Activated T-helper 2 cell treated with anti-CD3 and anti-CD28 coated beads, Interferon-gamma antibody, Interleukin-2, Interleukin-4, amounts not matched to agents 10 μg/mL and 5 μg/mL and 100 μg/mL, durations not matched to agents 14 hours and 24 hours and 36 hours (primary cell): ENCODE data around the gene RBMS3. TPM values are rescaled to one million over a fixed set of nuclear protein-coding genes. Genes with fewer than 3 reads are reported as not detected.

Source experiments
- DNase-seq: peaks from one replicate; pipeline ENCODE4 v3.0.0; 2021; ENCODE audit warnings: low spot score
- H3K27ac Mint-ChIP-seq: one replicate; pipeline ENCODE4 v1.8.0; 2021; ENCODE audit warnings: mixed read lengths
- H3K27me3 Mint-ChIP-seq: one replicate; pipeline ENCODE4 v1.8.0; 2021; ENCODE audit warnings: low read depth, mixed read lengths
- H3K36me3 Mint-ChIP-seq: one replicate; pipeline ENCODE4 v1.8.0; 2021; ENCODE audit warnings: low read depth, mixed read lengths
- H3K4me1 Mint-ChIP-seq: one replicate; pipeline ENCODE4 v1.8.0; 2021; ENCODE audit warnings: low read depth, mixed read lengths
- H3K4me3 Mint-ChIP-seq: one replicate; pipeline ENCODE4 v1.8.0; 2021; ENCODE audit warnings: low read depth, mild to moderate bottlenecking, moderate library complexity, mixed read lengths
- H3K9me3 Mint-ChIP-seq: one replicate; pipeline ENCODE4 v1.8.0; 2021; ENCODE audit warnings: mixed read lengths
- intact Hi-C: fragments of 100-400 bp; cut with micrococcal nuclease; formaldehyde crosslinking; loops from one replicate; pipeline ENCODE4 v1.15.1; 2023
- total RNA-seq: library from RNA; stranded (reverse); gene quantifications from 2 replicates; pipeline ENCODE4 v1.2.3, GENCODE V29; 2022

Gene RBMS3
- total RNA-seq, 1 donor from 2014 or later: 5.3 TPM

DNA sequence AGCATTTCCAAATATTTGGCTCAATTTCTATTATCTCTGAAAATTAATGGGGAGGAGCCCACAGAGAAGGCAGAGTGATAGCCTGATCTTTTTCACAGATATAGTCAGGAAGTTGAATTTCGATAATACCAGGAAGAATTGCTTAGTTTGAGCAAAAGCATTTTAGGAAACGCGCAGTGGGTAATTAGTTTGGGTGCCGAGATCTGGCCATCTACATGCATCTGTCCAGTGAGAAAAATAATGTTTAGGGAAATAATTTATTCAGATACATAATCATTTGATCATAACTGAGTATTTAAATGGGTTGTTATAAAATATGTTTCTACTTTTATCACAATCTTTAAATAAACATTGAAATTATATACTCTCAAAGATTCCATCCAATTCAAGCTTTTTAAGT, 653.9 kb downstream of the RBMS3 start:
- Mint-ChIP-seq H3K27me3 (peaks cover 14% of the 10 kb centered on the region), H3K9me3 (peaks cover 1% of the 10 kb centered on the region), H3K27ac (no peak overlapping the region), H3K4me1 (peaks cover 16% of the 10 kb centered on the region), H3K4me3 (no peak overlapping the region), H3K36me3 (peaks cover under 1% of the 10 kb centered on the region)
- intact Hi-C loops: loop anchor here (5.0 to 10.0 kb wide), 4 partner anchors 78 to 1092 kb away; no protein-coding TSS in a partner anchor
- DNase-seq: no peak

DNA sequence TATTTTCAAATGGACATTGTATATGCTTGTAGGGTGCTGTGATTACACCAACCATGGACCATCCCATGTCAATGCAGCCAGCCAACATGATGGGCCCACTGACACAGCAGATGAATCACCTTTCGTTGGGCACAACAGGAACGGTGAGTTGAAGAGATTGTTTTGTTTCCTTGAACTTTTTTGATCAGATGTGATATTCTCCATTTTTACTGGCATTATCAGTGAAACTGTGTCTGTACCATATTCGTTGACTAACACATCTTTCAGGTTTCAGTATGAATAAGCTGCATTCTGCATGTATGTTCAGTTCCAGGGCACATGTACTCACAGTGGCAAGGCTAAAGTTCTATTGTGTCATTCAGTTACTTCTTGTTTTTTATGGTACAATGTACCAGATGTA, 655.2 kb downstream of the RBMS3 start:
- Mint-ChIP-seq H3K36me3 (peaks cover 3% of the 10 kb centered on the region), H3K4me3 (no peak overlapping the region), H3K27ac (peak overlapping the region; percentile 65), H3K4me1 (peaks cover 27% of the 10 kb centered on the region), H3K27me3 (peaks cover 15% of the 10 kb centered on the region), H3K9me3 (peaks cover 5% of the 10 kb centered on the region)
- intact Hi-C loops: loop anchor here (5.0 to 10.0 kb wide), 3 partner anchors 76 to 409 kb away; no protein-coding TSS in a partner anchor
- DNase-seq: no peak

DNA sequence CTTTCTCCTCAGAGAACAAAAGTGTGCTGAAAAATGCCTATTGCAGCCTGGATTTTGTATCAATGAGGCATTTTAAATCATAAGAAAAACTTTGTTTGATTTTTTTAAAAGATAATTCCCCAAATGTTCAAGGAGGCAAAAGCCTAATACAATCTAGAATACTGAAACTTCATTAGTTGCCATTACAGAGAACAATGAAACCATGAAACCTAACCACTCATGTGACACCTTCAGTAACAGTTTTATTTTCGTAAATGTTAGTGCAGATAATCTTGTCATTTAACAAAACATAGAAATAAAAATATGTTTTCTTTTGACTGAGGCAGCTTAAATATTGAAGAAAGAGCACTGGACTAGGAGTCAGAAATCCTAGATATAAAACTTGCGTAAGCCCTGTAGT, 655.9 kb downstream of the RBMS3 start:
- H3K36me3 Mint-ChIP-seq: peaks cover 3% of the 10 kb centered on the region
- H3K4me1 Mint-ChIP-seq: peaks cover 29% of the 10 kb centered on the region
- intact Hi-C loops: loop anchor here (5.0 to 10.0 kb wide), 3 partner anchors 76 to 408 kb away; no protein-coding TSS in a partner anchor
- H3K27me3 Mint-ChIP-seq: peaks cover 14% of the 10 kb centered on the region
- DNase-seq: no peak
- no peak overlapping the region for H3K4me3 Mint-ChIP-seq
- H3K9me3 Mint-ChIP-seq: peaks cover 5% of the 10 kb centered on the region
- no peak overlapping the region for H3K27ac Mint-ChIP-seq

DNA sequence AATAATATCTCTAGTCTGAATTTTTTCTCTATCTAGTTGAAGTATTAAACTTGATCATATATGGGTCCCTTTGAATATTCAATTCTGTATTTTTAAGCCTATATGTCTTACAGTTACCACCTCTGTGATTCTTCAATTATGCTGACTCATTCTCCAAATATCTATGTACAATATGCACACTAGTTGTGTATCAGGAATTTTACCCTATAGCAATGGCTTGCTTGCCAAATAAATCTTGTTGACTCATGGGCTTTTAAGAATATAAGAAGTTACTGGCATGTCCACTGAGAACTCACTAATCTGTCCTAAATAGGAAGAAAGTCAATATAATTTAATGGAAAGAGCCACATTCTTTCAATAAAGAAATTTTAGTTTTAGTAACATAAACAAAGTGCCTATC, 656.3 kb downstream of the RBMS3 start:
- Mint-ChIP-seq H3K9me3 (peaks cover 5% of the 10 kb centered on the region), H3K4me3 (no peak overlapping the region), H3K36me3 (peaks cover 3% of the 10 kb centered on the region), H3K27me3 (peaks cover 11% of the 10 kb centered on the region), H3K27ac (no peak overlapping the region), H3K4me1 (peaks cover 29% of the 10 kb centered on the region)
- intact Hi-C loops: loop anchor here (5.0 to 10.0 kb wide), 3 partner anchors 75 to 408 kb away; no protein-coding TSS in a partner anchor
- DNase-seq: no peak

DNA sequence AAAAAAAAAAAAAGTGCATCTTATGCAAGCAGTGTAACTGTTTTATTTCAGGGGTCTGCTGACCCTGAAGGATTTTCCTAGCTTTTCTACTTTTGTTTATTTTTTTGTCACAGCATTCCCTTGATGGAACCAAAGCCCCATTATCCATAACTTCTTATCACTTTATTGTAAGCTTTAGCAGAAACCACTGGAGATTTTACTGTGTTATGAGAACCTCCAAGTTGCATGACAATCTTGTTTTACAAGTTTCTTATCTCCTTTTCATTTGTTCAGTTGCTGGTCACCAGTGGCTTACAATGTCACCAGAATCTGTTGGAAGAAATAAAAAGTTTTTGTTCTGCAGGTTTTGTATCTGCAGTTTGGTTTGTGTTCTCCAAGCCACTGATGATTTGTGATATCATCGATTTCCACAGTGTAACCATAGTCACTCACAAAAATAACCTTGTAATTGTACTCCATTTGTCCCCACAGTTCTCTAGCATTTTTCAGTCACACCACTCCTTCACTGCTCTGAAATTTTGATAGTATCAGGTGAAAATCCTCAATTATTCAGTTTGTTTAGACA, 660.0 kb downstream of the RBMS3 start:
- Mint-ChIP-seq H3K4me3 (no peak overlapping the region), H3K27ac (no peak overlapping the region), H3K4me1 (peaks cover 29% of the 10 kb centered on the region)

DNA sequence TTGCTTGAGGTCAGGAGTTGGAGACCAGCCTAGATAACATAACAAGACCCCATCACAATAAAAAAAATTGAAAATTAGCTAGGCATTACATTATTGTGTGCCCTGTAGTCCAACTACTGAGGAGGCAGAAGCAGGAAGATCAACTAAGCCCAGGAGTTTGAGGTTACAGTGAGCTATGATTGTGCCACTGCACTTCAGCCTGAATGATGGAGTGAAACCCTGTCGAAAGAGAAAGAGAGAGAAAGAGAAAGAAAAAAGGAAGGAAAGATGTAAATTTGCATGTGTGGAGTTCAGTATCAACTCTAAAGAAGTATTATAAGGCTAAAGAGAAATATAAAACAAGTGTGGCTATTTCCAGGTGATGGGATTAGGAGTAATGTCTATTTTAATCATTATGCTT, 661.4 kb downstream of the RBMS3 start:
- Mint-ChIP-seq H3K9me3 (peaks cover 5% of the 10 kb centered on the region), H3K27me3 (peaks cover 5% of the 10 kb centered on the region), H3K27ac (no peak overlapping the region), H3K4me1 (peaks cover 17% of the 10 kb centered on the region), H3K4me3 (no peak overlapping the region), H3K36me3 (peaks cover 3% of the 10 kb centered on the region)
- intact Hi-C loops: no loop called here
- no peak for DNase-seq

More for the DNA sequence above, 660.0 kb downstream of the RBMS3 start:
- DNase-seq: no peak
- Mint-ChIP-seq H3K36me3 (peaks cover 3% of the 10 kb centered on the region), H3K9me3 (peaks cover 5% of the 10 kb centered on the region), H3K27me3 (peaks cover 3% of the 10 kb centered on the region)
- intact Hi-C loops: no loop called here

DNA sequence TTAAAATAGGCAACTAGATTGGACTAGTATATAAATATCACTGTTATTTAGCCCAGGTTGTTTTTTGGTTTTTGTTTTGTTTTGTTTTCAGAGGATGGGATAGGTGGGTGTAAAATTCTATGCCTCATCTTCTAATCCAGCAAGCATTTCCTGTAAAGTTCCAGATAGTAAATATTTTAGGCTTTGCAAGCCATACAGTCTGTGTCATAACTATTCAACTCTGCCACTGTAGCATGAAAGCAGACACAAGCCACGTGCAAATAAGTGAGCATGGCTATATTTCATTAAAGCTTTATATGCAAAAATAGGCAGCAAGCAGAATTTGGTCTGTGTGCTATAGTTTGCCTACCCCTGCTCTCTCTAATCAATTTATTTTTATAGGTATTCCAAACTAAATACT, 668.3 kb downstream of the RBMS3 start:
- Mint-ChIP-seq H3K4me1 (no peaks in the 10 kb centered on the region), H3K9me3 (no peaks in the 10 kb centered on the region), H3K4me3 (no peak overlapping the region), H3K27ac (no peak overlapping the region), H3K27me3 (peaks cover 2% of the 10 kb centered on the region), H3K36me3 (no peaks in the 10 kb centered on the region)
- DNase-seq: no peak
- intact Hi-C loops: no loop called here

DNA sequence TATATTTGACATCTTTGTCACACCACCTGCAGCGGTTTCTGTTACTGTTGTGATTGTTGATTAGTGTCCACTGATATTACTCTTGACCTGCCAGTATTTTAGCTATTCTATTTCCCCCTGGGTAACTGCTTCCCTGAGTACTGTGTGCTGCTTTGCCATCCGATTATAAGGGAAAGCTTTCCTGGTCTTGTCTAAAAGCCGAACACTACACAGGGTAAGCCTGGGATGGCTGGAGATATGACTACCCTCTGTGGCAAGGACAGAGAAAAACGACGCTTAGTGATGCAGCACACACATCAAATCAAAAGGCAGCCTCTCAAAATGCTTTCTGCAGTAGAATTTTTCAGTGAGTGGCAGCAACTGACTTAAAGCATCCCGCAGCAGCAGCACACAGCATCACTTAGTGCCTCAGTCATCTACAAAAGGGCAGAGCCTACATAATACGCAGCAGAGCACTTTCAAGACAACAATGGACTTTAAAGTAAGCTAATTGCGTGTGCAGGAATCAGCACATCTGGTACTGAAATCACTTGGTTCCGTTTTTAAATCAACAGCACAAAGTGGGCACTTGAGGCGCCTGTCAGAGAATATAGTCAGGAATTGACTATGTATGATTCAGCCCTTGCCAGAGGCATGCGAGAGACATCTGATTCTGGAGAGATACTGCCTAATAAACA, 669.2 kb downstream of the RBMS3 start:
- DNase-seq: no peak
- H3K36me3 Mint-ChIP-seq: no peaks in the 10 kb centered on the region
- peaks cover 2% of the 10 kb centered on the region for H3K27me3 Mint-ChIP-seq
- no peak overlapping the region for H3K4me3 Mint-ChIP-seq
- no peaks in the 10 kb centered on the region for H3K4me1 Mint-ChIP-seq
- intact Hi-C loops: no loop called here
- H3K9me3 Mint-ChIP-seq: no peaks in the 10 kb centered on the region
- H3K27ac Mint-ChIP-seq: no peak overlapping the region

DNA sequence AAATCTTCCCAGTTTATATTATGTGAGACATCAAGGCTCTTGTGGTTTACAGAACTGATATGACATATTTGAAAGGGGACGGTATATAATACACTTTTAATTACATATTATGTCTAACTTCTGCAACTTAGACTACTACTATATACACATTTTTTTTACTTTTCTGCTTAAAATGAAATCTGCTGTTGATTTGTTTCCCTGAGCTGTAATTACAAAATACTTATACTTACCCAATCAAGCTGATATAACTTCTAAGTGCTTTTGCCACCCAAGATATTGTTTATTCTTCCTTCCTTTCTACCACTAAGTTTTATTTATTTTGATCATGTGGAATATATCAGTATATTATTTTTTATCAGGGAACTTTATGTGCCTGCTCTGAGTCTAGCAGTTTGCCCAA, 671.6 kb downstream of the RBMS3 start:
- no peak overlapping the region for H3K27ac Mint-ChIP-seq
- H3K4me3 Mint-ChIP-seq: no peak overlapping the region
- no peaks in the 10 kb centered on the region for H3K4me1 Mint-ChIP-seq
- intact Hi-C loops: no loop called here
- DNase-seq: no peak
- no peaks in the 10 kb centered on the region for H3K27me3 Mint-ChIP-seq
- H3K9me3 Mint-ChIP-seq: no peaks in the 10 kb centered on the region
- H3K36me3 Mint-ChIP-seq: no peaks in the 10 kb centered on the region

DNA sequence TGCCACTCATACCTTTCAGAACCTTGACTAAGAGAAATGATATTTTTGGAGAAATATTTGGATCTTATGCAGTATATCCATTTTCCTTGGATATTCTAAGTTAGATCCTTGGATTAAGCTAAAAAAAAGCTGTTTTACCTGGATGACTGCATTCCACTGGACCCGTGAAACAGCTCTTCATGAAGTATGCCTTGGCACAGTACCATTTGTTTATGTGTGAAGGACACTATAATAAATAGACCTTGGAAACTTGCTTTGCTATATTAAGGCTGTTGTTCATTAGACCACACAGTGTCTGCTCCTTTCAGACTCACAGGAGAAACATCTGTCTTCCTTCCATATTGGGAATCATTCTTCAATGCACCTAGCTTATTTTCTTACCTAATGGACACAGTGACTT, 674.5 kb downstream of the RBMS3 start:
- Mint-ChIP-seq H3K4me1 (no peaks in the 10 kb centered on the region), H3K9me3 (no peaks in the 10 kb centered on the region), H3K27me3 (peaks cover 2% of the 10 kb centered on the region), H3K27ac (no peak overlapping the region), H3K36me3 (no peaks in the 10 kb centered on the region), H3K4me3 (no peak overlapping the region)
- intact Hi-C loops: no loop called here
- no peak for DNase-seq

DNA sequence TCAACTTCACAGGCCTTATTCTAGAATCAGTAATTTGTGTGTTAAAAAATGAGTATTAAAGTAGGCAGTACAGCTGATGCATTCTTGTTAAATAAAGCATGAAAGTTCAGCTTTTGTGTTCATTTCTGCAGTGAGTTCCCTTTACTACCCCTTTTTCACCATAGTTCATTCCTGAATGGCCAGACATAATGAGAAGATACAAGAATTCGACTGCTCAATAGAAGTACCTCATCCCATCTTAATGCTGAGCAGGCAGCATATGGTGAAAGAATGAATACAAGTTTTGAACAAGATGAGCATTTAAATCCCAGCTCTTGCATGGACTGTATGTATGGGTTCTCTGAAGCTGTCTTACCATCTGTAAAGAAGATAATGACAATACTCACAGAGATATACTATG, 677.9 kb downstream of the RBMS3 start:
- Mint-ChIP-seq H3K27ac (no peak overlapping the region), H3K4me3 (no peak overlapping the region), H3K4me1 (no peaks in the 10 kb centered on the region), H3K36me3 (no peaks in the 10 kb centered on the region), H3K27me3 (peaks cover 2% of the 10 kb centered on the region), H3K9me3 (no peaks in the 10 kb centered on the region)
- no peak for DNase-seq
- intact Hi-C loops: no loop called here

DNA sequence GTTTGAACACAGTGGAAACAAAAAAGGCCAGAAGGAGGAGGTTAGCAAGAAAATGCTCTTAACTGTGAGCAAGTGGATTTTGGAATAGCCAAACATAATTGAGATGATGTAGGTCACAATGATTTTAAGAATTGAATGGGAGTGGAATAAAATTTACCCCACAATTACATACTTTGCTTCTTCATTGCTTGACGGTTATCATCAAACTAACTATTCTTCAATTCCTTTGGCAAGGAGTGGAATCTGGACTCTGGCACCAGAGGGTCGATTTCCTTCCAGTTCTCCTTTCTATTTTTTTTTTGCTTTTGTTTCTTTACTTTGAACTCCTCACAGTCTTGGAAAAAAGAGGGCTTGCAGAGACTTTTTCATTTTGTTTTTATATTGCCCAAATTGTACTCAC, 691.0 kb downstream of the RBMS3 start:
- Mint-ChIP-seq H3K4me1 (no peaks in the 10 kb centered on the region), H3K36me3 (no peaks in the 10 kb centered on the region), H3K4me3 (no peak overlapping the region), H3K9me3 (no peaks in the 10 kb centered on the region), H3K27ac (no peak overlapping the region), H3K27me3 (peaks cover 9% of the 10 kb centered on the region)
- intact Hi-C loops: no loop called here
- no peak for DNase-seq

DNA sequence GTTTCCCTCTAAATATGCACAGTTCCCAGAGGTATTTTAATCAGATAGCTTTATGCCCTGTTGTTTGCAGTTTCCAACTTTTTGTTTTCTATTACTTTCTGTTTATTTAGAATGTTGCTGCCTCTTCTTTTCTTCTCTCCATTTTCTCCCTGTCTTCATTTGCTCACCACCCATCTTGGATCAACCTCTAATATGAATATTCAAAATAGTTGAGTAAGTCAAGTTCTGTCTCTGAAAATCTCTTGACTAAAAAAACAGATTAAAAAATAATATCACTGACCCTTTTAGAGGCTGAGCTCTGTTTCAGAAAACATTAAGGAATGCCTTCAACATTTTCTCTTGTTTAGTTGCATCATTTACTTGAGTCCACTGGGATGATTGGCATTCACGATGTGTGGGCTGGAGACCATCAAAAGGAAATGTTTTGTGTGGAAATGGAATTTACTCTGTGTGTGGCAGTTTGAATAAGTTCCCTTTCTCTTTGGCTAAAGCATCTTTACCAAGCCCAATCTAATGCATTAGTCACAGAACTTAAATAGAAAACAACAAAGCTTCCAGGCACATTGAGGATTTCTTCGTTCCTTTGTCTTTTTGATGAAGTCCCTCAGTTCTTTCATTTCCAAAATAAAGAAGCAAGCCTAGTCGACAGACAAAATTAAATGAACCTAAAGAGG, 691.6 kb downstream of the RBMS3 start:
- Mint-ChIP-seq H3K36me3 (no peaks in the 10 kb centered on the region), H3K27ac (no peak overlapping the region), H3K4me3 (no peak overlapping the region), H3K27me3 (peaks cover 9% of the 10 kb centered on the region), H3K9me3 (no peaks in the 10 kb centered on the region), H3K4me1 (no peaks in the 10 kb centered on the region)
- intact Hi-C loops: no loop called here
- no peak for DNase-seq
